ENCODE results near the gene MYO1D.

Gene MYO1D

DNA sequence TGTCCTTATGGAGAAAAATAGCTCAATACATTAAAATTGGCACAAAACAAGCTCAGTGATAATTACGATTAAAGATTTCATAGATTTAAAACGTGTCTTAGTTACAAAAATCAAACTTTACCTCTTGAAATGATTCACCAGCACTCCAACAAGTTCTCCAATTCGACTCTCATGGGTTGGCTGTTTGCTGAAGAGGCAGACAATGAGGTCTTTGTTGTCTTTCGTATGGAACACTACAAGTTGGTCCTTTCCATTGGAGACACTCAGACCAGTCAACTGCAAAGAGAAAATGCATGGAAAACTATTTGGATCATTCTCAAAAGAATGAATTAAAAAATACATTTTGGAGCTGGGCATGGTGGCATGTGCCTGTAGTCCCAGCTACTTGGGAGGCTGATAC is 272.0 kb downstream of the MYO1D start:
- in situ Hi-C loops (cut with MboI; ENCODE audit: low pct_unique_long_range_greater_than_20kb, low sequenced_read_pairs, unreplicated experiment), result loop anchor here (25.0 kb wide), 1 partner anchor 118 kb away; the partner anchor contains the start of gene CDK5R1
- DNase-seq (ENCODE audit: low spot score), result no peak
- TF ChIP-seq, protein P1, sequence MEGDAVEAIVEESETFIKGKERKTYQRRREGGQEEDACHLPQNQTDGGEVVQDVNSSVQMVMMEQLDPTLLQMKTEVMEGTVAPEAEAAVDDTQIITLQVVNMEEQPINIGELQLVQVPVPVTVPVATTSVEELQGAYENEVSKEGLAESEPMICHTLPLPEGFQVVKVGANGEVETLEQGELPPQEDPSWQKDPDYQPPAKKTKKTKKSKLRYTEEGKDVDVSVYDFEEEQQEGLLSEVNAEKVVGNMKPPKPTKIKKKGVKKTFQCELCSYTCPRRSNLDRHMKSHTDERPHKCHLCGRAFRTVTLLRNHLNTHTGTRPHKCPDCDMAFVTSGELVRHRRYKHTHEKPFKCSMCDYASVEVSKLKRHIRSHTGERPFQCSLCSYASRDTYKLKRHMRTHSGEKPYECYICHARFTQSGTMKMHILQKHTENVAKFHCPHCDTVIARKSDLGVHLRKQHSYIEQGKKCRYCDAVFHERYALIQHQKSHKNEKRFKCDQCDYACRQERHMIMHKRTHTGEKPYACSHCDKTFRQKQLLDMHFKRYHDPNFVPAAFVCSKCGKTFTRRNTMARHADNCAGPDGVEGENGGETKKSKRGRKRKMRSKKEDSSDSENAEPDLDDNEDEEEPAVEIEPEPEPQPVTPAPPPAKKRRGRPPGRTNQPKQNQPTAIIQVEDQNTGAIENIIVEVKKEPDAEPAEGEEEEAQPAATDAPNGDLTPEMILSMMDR (IDR thresholded peaks at IDR 0.05; ENCODE audit: extremely low read depth, insufficient read depth, missing control alignments), result no peak

DNA sequence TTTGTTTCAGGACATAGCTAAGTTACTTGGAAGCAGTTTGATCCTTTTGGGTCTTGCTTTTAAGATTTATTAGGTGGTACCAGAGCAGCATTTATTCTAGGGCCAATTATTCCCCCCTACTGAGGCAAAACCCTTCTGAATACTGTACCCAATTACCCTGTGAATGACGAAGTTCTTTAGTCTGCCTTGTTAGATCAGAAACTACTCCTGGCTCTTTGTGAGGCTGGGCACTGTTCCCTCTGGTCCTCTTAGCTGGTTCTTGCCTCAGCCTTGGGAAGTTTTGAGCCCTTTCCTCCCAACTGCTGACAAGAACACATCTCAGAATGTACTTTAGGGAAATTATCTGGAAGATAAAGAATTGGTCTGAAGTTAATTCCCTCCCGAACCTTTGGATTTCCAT is 274.5 kb downstream of the MYO1D start:
- in situ Hi-C loops (cut with MboI; ENCODE audit: low pct_unique_long_range_greater_than_20kb, low sequenced_read_pairs, unreplicated experiment), result loop anchor here (25.0 kb wide), 1 partner anchor 115 kb away; the partner anchor contains the start of gene CDK5R1
- TF ChIP-seq, protein P1 (IDR thresholded peaks at IDR 0.05; ENCODE audit: extremely low read depth, insufficient read depth, missing control alignments), result no peak
- no peak for DNase-seq (ENCODE audit: low spot score)

- TF ChIP-seq, protein P1 (IDR thresholded peaks at IDR 0.05; ENCODE audit: extremely low read depth, insufficient read depth, missing control alignments), result no peak
- in situ Hi-C loops (cut with MboI; ENCODE audit: low pct_unique_long_range_greater_than_20kb, low sequenced_read_pairs, unreplicated experiment), result loop anchor here (25.0 kb wide), 1 partner anchor 115 kb away; the partner anchor contains the start of gene CDK5R1
- DNase-seq (ENCODE audit: low spot score), result no peak
Measured at GRCh38 chr17:32601866-32602265, 275.1 kb downstream of the MYO1D start.

- DNase-seq (ENCODE audit: low spot score), result peak; percentile 69
- in situ Hi-C loops (cut with MboI; ENCODE audit: low pct_unique_long_range_greater_than_20kb, low sequenced_read_pairs, unreplicated experiment), result no loop called here
- TF ChIP-seq, protein P1 (IDR thresholded peaks at IDR 0.05; ENCODE audit: extremely low read depth, insufficient read depth, missing control alignments), result no peak
Measured at GRCh38 chr17:32596628-32597027, 280.3 kb downstream of the MYO1D start.

DNA sequence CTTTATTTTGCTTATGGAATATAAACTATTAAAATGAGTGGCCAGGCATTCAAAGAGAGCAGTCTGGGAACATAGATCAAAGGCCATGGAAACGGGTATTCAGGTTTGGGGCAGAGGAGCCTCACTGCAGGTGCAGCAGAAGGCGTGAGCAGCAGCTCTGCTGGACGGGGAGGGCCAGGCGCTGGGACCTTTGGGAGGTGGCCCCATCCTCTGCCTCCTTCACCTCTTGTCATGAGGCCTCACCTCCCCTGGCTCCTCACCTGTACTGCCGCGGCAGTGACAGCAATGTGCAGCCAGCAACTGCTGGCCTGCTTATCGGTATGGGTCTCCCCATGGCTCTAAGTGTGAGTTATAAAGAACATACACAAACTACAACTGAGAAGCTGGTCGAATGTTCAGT is 280.7 kb downstream of the MYO1D start:
- no peak for DNase-seq (ENCODE audit: low spot score)

GRCh38 chr17:32593003-32593402 is 283.9 kb downstream of the MYO1D start:
- TF ChIP-seq, protein P1 (IDR thresholded peaks at IDR 0.05; ENCODE audit: extremely low read depth, insufficient read depth, missing control alignments), result no peak
- no peak for DNase-seq (ENCODE audit: low spot score)
- in situ Hi-C loops (cut with MboI; ENCODE audit: low pct_unique_long_range_greater_than_20kb, low sequenced_read_pairs, unreplicated experiment), result no loop called here

More for the DNA sequence above, 280.7 kb downstream of the MYO1D start:
- in situ Hi-C loops (cut with MboI; ENCODE audit: low pct_unique_long_range_greater_than_20kb, low sequenced_read_pairs, unreplicated experiment), result no loop called here
- TF ChIP-seq, protein P1 (IDR thresholded peaks at IDR 0.05; ENCODE audit: extremely low read depth, insufficient read depth, missing control alignments), result no peak

All from GM13977 (cell line).